Fibroblast of lung (primary cell): ENCODE data around the gene EPB41L1.

Source experiments
- EZH2 ChIP-seq: IDR thresholded peaks from 2 replicates; pipeline ENCODE4 v1.5.1; 2012; ENCODE audit warnings: low read length, control low read depth, mild to moderate bottlenecking; ENCODE audit errors: missing control alignments
- TF ChIP-seq, protein P1 (sequence below), 2 donors: IDR thresholded peaks in 1 of 2; conservative IDR thresholded peaks in 1 of 2; 1 replicate in 1 of 2; 2 replicates in 1 of 2; pipeline ENCODE4 v1.5.1; 2011 to 2012; ENCODE audit warnings: low read length in 2 of 2, control low read depth in 1 of 2, inconsistent platforms in 1 of 2, low read depth in 1 of 2, mild to moderate bottlenecking in 1 of 2

DNA sequence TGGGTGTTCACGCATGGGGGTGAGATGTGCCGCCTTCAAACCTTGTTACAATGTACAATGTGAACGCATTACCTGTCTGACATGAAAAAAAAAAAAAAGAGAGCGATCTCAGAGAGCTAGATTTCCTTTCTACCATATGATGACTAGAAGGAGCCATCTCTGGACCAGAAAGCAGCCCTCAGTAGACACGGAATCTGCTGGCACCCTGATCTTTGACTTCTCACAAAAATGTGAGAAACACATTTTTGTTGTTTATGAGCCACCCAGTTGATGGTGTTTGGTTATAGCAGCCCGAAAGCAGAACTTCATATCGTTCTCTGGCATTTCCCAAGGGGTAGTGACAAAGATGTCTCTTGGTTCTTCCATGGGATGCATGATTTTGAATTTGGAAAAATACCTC is 33.5 kb upstream of the EPB41L1 start:
- TF ChIP-seq, protein P1, sequence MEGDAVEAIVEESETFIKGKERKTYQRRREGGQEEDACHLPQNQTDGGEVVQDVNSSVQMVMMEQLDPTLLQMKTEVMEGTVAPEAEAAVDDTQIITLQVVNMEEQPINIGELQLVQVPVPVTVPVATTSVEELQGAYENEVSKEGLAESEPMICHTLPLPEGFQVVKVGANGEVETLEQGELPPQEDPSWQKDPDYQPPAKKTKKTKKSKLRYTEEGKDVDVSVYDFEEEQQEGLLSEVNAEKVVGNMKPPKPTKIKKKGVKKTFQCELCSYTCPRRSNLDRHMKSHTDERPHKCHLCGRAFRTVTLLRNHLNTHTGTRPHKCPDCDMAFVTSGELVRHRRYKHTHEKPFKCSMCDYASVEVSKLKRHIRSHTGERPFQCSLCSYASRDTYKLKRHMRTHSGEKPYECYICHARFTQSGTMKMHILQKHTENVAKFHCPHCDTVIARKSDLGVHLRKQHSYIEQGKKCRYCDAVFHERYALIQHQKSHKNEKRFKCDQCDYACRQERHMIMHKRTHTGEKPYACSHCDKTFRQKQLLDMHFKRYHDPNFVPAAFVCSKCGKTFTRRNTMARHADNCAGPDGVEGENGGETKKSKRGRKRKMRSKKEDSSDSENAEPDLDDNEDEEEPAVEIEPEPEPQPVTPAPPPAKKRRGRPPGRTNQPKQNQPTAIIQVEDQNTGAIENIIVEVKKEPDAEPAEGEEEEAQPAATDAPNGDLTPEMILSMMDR (conservative IDR thresholded peaks at IDR 0.05 in 1 of 2, IDR thresholded peaks at IDR 0.05 in 1 of 2; ENCODE audit: low read depth in 1 of 2, low read length in 2 of 2) = no peak
- TF ChIP-seq EZH2 = no peak
